ENCODE measurements around the gene NDC1.

DNA sequence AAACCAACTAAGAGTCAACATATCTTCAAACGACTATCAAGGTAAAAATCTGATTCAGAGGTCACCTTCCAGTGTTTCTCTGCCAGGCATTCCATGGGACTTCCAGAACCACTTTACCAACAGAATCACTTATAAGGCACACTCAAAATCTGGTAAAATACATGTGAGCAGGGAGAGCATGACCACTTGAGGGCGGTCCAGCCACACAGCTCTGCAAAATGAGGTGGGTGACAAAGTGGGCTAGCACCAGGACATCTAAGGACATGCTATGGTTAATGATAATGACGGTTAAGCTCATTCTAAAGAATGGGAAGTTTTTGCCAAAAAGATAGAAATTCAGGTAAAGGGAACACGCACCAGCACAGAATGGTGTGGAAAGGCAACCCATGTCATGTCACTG is 74.6 kb downstream of the NDC1 start:
- TF ChIP-seq CTCF (IDR thresholded peaks at IDR 0.05; ENCODE audit: low read length) (no peak), EZH2 (optimal IDR thresholded peaks at IDR 0.05; ENCODE audit: low read depth, low read length) (no peak), EZH2phosphoT487 (IDR thresholded peaks at IDR 0.05; ENCODE audit: low read length) (no peak)
